Measurements from ENCODE around the gene ZNF672.

Gene ZNF672

DNA sequence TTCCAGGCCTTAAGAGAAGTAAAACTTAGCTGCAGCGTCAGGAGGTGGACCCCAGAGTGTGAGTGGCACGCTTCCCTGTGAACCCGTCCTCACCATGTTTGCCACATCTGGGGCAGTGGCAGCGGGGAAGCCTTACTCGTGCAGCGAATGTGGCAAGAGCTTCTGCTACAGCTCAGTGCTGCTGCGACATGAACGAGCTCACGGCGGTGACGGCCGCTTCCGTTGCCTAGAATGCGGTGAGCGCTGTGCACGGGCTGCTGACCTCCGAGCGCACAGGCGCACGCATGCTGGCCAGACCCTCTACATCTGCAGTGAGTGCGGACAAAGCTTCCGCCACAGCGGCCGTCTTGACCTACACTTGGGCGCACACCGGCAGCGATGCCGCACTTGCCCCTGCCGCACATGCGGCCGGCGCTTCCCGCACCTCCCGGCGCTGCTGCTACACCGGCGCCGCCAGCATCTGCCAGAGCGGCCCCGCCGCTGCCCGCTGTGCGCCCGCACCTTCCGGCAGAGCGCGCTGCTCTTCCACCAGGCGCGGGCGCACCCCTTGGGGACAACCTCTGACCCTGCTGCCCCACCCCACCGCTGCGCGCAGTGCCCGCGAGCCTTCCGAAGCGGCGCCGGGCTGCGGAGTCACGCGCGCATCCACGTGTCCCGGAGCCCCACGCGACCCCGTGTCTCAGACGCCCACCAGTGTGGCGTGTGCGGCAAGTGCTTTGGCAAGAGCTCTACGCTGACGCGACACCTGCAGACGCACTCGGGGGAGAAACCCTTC, 9.3 kb downstream of the ZNF672 start:
- no peak overlapping the region for H3K4me3 ChIP-seq (replicated peaks; ENCODE audit: low read depth, low read length)
- TF ChIP-seq, protein P1, sequence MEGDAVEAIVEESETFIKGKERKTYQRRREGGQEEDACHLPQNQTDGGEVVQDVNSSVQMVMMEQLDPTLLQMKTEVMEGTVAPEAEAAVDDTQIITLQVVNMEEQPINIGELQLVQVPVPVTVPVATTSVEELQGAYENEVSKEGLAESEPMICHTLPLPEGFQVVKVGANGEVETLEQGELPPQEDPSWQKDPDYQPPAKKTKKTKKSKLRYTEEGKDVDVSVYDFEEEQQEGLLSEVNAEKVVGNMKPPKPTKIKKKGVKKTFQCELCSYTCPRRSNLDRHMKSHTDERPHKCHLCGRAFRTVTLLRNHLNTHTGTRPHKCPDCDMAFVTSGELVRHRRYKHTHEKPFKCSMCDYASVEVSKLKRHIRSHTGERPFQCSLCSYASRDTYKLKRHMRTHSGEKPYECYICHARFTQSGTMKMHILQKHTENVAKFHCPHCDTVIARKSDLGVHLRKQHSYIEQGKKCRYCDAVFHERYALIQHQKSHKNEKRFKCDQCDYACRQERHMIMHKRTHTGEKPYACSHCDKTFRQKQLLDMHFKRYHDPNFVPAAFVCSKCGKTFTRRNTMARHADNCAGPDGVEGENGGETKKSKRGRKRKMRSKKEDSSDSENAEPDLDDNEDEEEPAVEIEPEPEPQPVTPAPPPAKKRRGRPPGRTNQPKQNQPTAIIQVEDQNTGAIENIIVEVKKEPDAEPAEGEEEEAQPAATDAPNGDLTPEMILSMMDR (IDR thresholded peaks at IDR 0.05; ENCODE audit: insufficient read depth, low read length, poor library complexity, severe bottlenecking): no peak
- DNase-seq (ENCODE audit: extremely low read depth, insufficient read length): no peak
- peaks cover 49% of the 10 kb centered on the region for H3K36me3 ChIP-seq (ENCODE audit: control insufficient read depth, insufficient read depth, low read length)
- no peaks in the 10 kb centered on the region for H3K27me3 ChIP-seq (replicated peaks; ENCODE audit: control insufficient read depth, insufficient read depth, low read length)

DNA sequence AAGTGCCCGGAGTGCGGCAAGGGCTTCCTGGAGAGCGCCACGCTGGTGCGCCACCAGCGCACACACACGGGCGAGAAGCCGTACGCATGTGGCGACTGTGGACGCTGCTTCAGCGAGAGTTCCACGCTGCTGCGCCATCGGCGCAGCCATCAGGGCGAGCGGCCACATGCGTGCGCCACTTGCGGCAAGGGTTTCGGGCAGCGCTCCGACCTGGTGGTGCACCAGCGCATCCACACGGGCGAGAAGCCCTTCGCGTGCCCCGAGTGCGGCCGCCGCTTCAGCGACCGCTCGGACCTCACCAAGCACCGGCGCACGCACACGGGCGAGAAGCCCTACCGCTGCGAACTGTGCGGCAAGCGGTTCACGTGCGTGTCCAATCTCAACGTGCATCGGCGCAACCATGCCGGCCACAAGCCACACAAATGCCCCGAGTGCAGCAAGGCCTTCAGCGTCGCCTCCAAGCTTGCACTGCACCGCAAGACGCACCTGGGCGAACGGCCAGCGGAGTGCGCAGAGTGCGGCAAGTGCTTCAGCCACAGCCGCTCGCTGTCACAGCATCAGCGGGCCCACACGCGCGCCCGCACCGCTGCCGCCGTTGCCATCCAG, 10.0 kb downstream of the ZNF672 start:
- no peak overlapping the region for H3K4me3 ChIP-seq (replicated peaks; ENCODE audit: low read depth, low read length)
- TF ChIP-seq, protein P1 (IDR thresholded peaks at IDR 0.05; ENCODE audit: insufficient read depth, low read length, poor library complexity, severe bottlenecking): no peak
- H3K36me3 ChIP-seq (ENCODE audit: control insufficient read depth, insufficient read depth, low read length): peaks cover 51% of the 10 kb centered on the region
- no peak for DNase-seq (ENCODE audit: extremely low read depth, insufficient read length)
- H3K27me3 ChIP-seq (replicated peaks; ENCODE audit: control insufficient read depth, insufficient read depth, low read length): no peaks in the 10 kb centered on the region

DNA sequence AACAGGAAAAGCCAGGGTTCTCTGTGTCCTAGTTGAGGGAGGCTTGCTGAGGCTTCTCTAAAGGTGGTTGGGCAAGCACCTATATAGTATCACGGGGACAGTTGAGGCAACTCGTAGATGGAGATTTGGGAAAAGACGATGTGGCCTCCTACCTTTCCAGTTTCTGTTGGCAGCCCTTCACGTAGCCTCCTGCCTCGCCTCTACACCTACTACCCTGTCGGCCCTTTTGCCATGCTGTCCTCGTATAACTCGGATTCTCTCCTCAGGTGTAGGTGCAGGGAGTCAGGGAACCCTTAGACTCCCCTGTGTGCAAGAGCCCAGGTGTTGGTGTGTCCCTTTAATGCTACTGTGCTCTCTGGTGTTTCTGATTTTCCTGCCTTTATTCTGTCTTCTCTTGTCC, 10.6 kb downstream of the ZNF672 start:
- no peak overlapping the region for H3K4me3 ChIP-seq (replicated peaks; ENCODE audit: low read depth, low read length)
- peaks cover 54% of the 10 kb centered on the region for H3K36me3 ChIP-seq (ENCODE audit: control insufficient read depth, insufficient read depth, low read length)
- DNase-seq (ENCODE audit: extremely low read depth, insufficient read length): no peak

DNA sequence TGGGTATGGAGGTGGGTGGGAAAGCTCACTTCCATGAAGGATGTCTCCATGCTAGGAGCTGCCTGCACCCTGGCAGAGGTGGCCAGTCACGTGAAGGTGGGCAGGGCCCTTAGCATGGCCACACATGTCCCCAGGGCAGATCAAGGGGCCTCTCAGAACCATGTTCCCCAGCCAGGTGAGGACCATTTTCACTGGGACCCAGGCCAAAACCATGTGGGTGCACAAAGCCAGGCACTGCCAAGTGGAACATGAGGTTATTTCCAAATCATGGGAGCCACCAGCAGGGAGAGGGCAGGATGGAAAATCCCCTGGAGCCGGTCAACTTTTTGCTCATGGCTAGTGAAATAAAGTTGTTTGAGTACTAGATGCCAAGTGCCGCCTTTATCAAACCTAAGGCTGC, 11.1 kb downstream of the ZNF672 start:
- no peak for DNase-seq (ENCODE audit: extremely low read depth, insufficient read length)
- no peak overlapping the region for H3K4me3 ChIP-seq (replicated peaks; ENCODE audit: low read depth, low read length)
- peaks cover 60% of the 10 kb centered on the region for H3K36me3 ChIP-seq (ENCODE audit: control insufficient read depth, insufficient read depth, low read length)
- no peaks in the 10 kb centered on the region for H3K27me3 ChIP-seq (replicated peaks; ENCODE audit: control insufficient read depth, insufficient read depth, low read length)
- TF ChIP-seq, protein P1 (IDR thresholded peaks at IDR 0.05; ENCODE audit: insufficient read depth, low read length, poor library complexity, severe bottlenecking): no peak

More for the DNA sequence above, 10.6 kb downstream of the ZNF672 start:
- no peaks in the 10 kb centered on the region for H3K27me3 ChIP-seq (replicated peaks; ENCODE audit: control insufficient read depth, insufficient read depth, low read length)
- TF ChIP-seq, protein P1 (IDR thresholded peaks at IDR 0.05; ENCODE audit: insufficient read depth, low read length, poor library complexity, severe bottlenecking): no peak

DNA sequence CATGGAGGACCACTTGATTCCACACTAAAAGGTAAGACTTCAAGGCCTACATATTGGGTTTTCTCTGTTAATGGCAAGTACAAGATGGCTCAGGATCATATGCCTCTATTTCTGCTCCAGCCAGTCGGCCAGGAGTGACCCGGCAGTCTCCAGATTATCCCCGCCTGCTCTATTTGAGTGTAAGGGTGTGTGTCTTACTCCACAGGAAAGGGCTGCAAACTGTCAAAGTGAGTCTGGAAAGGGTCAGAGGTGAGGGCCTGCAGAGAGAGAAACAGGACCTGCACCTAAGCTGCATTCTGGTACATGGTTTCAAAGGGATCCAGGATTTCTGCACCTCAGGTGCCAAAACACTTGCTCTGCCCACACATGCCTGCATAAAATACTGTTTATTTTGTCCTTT, 11.6 kb downstream of the ZNF672 start:
- no peaks in the 10 kb centered on the region for H3K27me3 ChIP-seq (replicated peaks; ENCODE audit: control insufficient read depth, insufficient read depth, low read length)
- H3K4me3 ChIP-seq (replicated peaks; ENCODE audit: low read depth, low read length): no peak overlapping the region
- TF ChIP-seq, protein P1 (IDR thresholded peaks at IDR 0.05; ENCODE audit: insufficient read depth, low read length, poor library complexity, severe bottlenecking): no peak
- DNase-seq (ENCODE audit: extremely low read depth, insufficient read length): no peak
- peaks cover 56% of the 10 kb centered on the region for H3K36me3 ChIP-seq (ENCODE audit: control insufficient read depth, insufficient read depth, low read length)
